Activated CD8-positive, alpha-beta memory T cell treated with anti-CD3 and anti-CD28 coated beads for 36 hours (primary cell): ENCODE data around the gene PAF1. TPM values are rescaled to one million over a fixed set of nuclear protein-coding genes. Genes with fewer than 3 reads are reported as not detected.

Experiments used
- CTCF ChIA-PET: fragments of 350-600 bp; sonication (Branson Sonifier 250); formaldehyde crosslinking; loops from one replicate; lab custom pipeline; 2021; ENCODE audit warnings: antibody characterized with exemption; lab: Charles Lee
- POLR2A ChIA-PET: fragments of 350-600 bp; sonication (Branson Sonifier 250); formaldehyde crosslinking; loops from one replicate; lab custom pipeline; 2021; ENCODE audit warnings: antibody characterized with exemption; lab: Charles Lee
- total RNA-seq, 2 experiments: library from RNA; stranded (reverse); gene quantifications; one replicate each; pipeline ENCODE4 v1.2.3, GENCODE V29; 2021

The PAF1 gene
- total RNA-seq, 2 experiments from 2014 or later, result 43.6 to 44.7 TPM

- CTCF ChIA-PET, result interaction anchor here (0.6 to 1.5 kb wide), 3 partner anchors 9 to 128 kb away, joined by 3 to 4 read pairs (median 3); no protein-coding TSS in a partner anchor
- POLR2A ChIA-PET, result interaction anchor here (1.0 kb wide), 1 partner anchor 13 kb away, joined by 3 read pairs; the partner anchor contains the start of gene RPS16
Observed at GRCh38 chr19:39423258-39424086, 32.6 kb upstream of the PAF1 start.

- ChIA-PET POLR2A (interaction anchor here (0.7 to 0.8 kb wide), 2 partner anchors 15 to 1158 kb away, joined by 3 to 4 read pairs; partner anchors contain the start of gene ZFP36), CTCF (interaction anchor here (0.9 to 1.6 kb wide), 3 partner anchors 14 to 52 kb away, joined by 3 to 5 read pairs (median 3); partner anchors contain the start of gene RPS16)
Observed at GRCh38 chr19:39422020-39422419, 31.1 kb upstream of the PAF1 start.

GRCh38 chr19:39420769-39421168, 29.9 kb upstream of the PAF1 start:
- ChIA-PET CTCF (interaction anchor here (1.6 kb wide), 1 partner anchor 23 kb away, joined by 5 read pairs; no protein-coding TSS in a partner anchor), POLR2A (no interaction called here)

- CTCF ChIA-PET, result interaction anchor here (0.7 kb wide), 1 partner anchor 216 kb away, joined by 3 read pairs; no protein-coding TSS in a partner anchor
- POLR2A ChIA-PET, result interaction anchor here (0.6 to 0.9 kb wide), 2 partner anchors 11 to 13 kb away, joined by 3 to 4 read pairs; no protein-coding TSS in a partner anchor
Observed at GRCh38 chr19:39419003-39419402, 28.1 kb upstream of the PAF1 start.

GRCh38 chr19:39417463-39418181, 26.7 kb upstream of the PAF1 start:
- ChIA-PET CTCF (interaction anchor here (1.3 kb wide), 1 partner anchor 115 kb away, joined by 4 read pairs; the partner anchor contains the start of gene EID2B), POLR2A (no interaction called here)

GRCh38 chr19:39416152-39417120, 25.5 kb upstream of the PAF1 start:
- ChIA-PET POLR2A (interaction anchor here (0.6 to 0.9 kb wide), 2 partner anchors 14 to 19 kb away, joined by 3 read pairs; partner anchors contain the start of gene RPS16), CTCF (interaction anchor here (0.6 to 1.3 kb wide), 4 partner anchors 13 to 116 kb away, joined by 3 to 4 read pairs (median 4); partner anchors contain the start of gene EID2B)

GRCh38 chr19:39415111-39416046, 24.5 kb upstream of the PAF1 start:
- CTCF ChIA-PET, result interaction anchor here (1.0 to 1.4 kb wide), 4 partner anchors 8 to 23 kb away, joined by 3 to 8 read pairs (median 4); no protein-coding TSS in a partner anchor
- POLR2A ChIA-PET, result no interaction called here

- ChIA-PET POLR2A (interaction anchor here (1.2 kb wide), 1 partner anchor 22 kb away, joined by 6 read pairs; the partner anchor contains the start of gene RPS16), CTCF (interaction anchor here (0.6 to 1.4 kb wide), 5 partner anchors 9 to 40 kb away, joined by 4 to 8 read pairs (median 4); no protein-coding TSS in a partner anchor)
Observed at GRCh38 chr19:39413911-39414608, 23.2 kb upstream of the PAF1 start.

GRCh38 chr19:39413272-39413910, 22.5 kb upstream of the PAF1 start:
- POLR2A ChIA-PET, result interaction anchor here (1.2 kb wide), 1 partner anchor 22 kb away, joined by 6 read pairs; the partner anchor contains the start of gene RPS16
- CTCF ChIA-PET, result interaction anchor here (0.6 to 1.3 kb wide), 4 partner anchors 10 to 41 kb away, joined by 4 to 5 read pairs (median 4); no protein-coding TSS in a partner anchor

- ChIA-PET CTCF (interaction anchor here (1.0 to 2.2 kb wide), 8 partner anchors 12 to 201 kb away, joined by 3 to 72 read pairs (median 6); partner anchors contain the start of genes MED29, PAF1 and RPS16), POLR2A (interaction anchor here (1.4 to 2.2 kb wide), 3 partner anchors 15 to 23 kb away, joined by 5 to 13 read pairs (median 7); partner anchors contain the start of gene RPS16)
Observed at GRCh38 chr19:39412867-39413271, 22.0 kb upstream of the PAF1 start.

GRCh38 chr19:39412100-39412866, 21.4 kb upstream of the PAF1 start, which contains the start of gene PLEKHG2:
Gene PLEKHG2, plus strand, starts transcription at chr19:39412669. Its CDS starts 1,418 bp downstream, at chr19:39414087.
- POLR2A ChIA-PET, result interaction anchor here (1.1 to 2.2 kb wide), 5 partner anchors 11 to 70 kb away, joined by 3 to 13 read pairs (median 5); partner anchors contain the start of genes RPS16 and SAMD4B
- CTCF ChIA-PET, result interaction anchor here (0.6 to 2.2 kb wide), 17 partner anchors 9 to 549 kb away, joined by 3 to 72 read pairs (median 4); partner anchors contain the start of genes EID2, EID2B, MED29 and PAF1

GRCh38 chr19:39411832-39412099, 20.9 kb upstream of the PAF1 start:
- POLR2A ChIA-PET, result interaction anchor here (1.0 to 2.2 kb wide), 6 partner anchors 10 to 70 kb away, joined by 3 to 13 read pairs (median 5); partner anchors contain the start of genes RPS16 and SAMD4B
- CTCF ChIA-PET, result interaction anchor here (0.9 to 2.2 kb wide), 14 partner anchors 8 to 129 kb away, joined by 3 to 72 read pairs (median 6); partner anchors contain the start of genes EID2, EID2B, MED29 and PAF1

- ChIA-PET CTCF (interaction anchor here (0.7 to 2.2 kb wide), 14 partner anchors 7 to 129 kb away, joined by 3 to 72 read pairs (median 6); partner anchors contain the start of genes EID2, EID2B, MED29 and PAF1), POLR2A (interaction anchor here (1.0 to 2.2 kb wide), 6 partner anchors 10 to 69 kb away, joined by 3 to 13 read pairs (median 5); partner anchors contain the start of genes RPS16 and SAMD4B)
Observed at GRCh38 chr19:39411081-39411831, 20.4 kb upstream of the PAF1 start.
